SK-N-SH treated with all-trans-retinoic acid at 6 μM for 48 hours (cell line): ENCODE measurements around the gene COL26A1.

Experiments used
- ATAC-seq: fragments of 200-7000 bp; cut with Tn5 transposase; 3 replicates; pipeline ENCODE4 v1.9.1; 2020; ENCODE audit warnings: mild to moderate bottlenecking, moderate library complexity
- ARNTL ChIP-seq: fragments of 450-650 bp; formaldehyde crosslinking; IDR thresholded peaks from 2 replicates; pipeline ENCODE4 v1.5.0; 2020; ENCODE audit warnings: low read depth, mild to moderate bottlenecking, moderate library complexity, borderline replicate concordance
- BACH2 ChIP-seq: fragments of 250-450 bp; sonication (Bioruptor Pico); IDR thresholded peaks from 2 replicates; pipeline ENCODE4 v1.9.0; 2021; ENCODE audit warnings: mild to moderate bottlenecking, borderline replicate concordance
- CREB5 ChIP-seq: fragments of 250-450 bp; sonication (Bioruptor Pico); IDR thresholded peaks from 2 replicates; pipeline ENCODE4 v1.5.1; 2020; ENCODE audit warnings: low read depth, mild to moderate bottlenecking, moderate library complexity
- CSDC2 ChIP-seq: fragments of 250-450 bp; sonication (Bioruptor Pico); IDR thresholded peaks from 2 replicates; pipeline ENCODE4 v1.5.0; 2020; ENCODE audit warnings: mild to moderate bottlenecking, moderate library complexity
- GLIS3 ChIP-seq: fragments of 250-450 bp; sonication (Bioruptor Pico); IDR thresholded peaks from 2 replicates; pipeline ENCODE4 v1.5.0; 2020; ENCODE audit warnings: mild to moderate bottlenecking, moderate library complexity
- ISL1 ChIP-seq: fragments of 250-450 bp; sonication (Bioruptor Pico); IDR thresholded peaks from 2 replicates; pipeline ENCODE4 v2.1.2; 2022; ENCODE audit warnings: mild to moderate bottlenecking, moderate library complexity
- OSR1 ChIP-seq: fragments of 250-450 bp; sonication (Bioruptor Pico); IDR thresholded peaks from 2 replicates; pipeline ENCODE4 v1.8.0; 2022; ENCODE audit warnings: moderate library complexity, mild to moderate bottlenecking, inconsistent platforms
- PATZ1 ChIP-seq: fragments of 250-450 bp; sonication (Bioruptor Pico); IDR thresholded peaks from 2 replicates; pipeline ENCODE4 v1.8.0; 2020; ENCODE audit warnings: mild to moderate bottlenecking, moderate library complexity, borderline replicate concordance
- RARB ChIP-seq: fragments of 250-450 bp; sonication (Bioruptor Pico); IDR thresholded peaks from 2 replicates; pipeline ENCODE4 v1.8.0; 2021; ENCODE audit warnings: mild to moderate bottlenecking, moderate library complexity
- SNAI2 ChIP-seq: fragments of 250-450 bp; sonication (Bioruptor Pico); IDR thresholded peaks from 2 replicates; pipeline ENCODE4 v1.5.0; 2020; ENCODE audit warnings: mild to moderate bottlenecking, moderate library complexity
- TCF4 ChIP-seq: fragments of 250-450 bp; sonication (Bioruptor Pico); IDR thresholded peaks from 2 replicates; pipeline ENCODE4 v1.8.0; 2021; ENCODE audit warnings: mild to moderate bottlenecking, moderate library complexity, borderline replicate concordance
- TOX ChIP-seq: fragments of 250-450 bp; sonication (Bioruptor Pico); IDR thresholded peaks from 2 replicates; pipeline ENCODE4 v1.8.0; 2021; ENCODE audit warnings: mild to moderate bottlenecking, moderate library complexity, borderline replicate concordance
- TSHZ2 ChIP-seq: fragments of 250-450 bp; sonication (Bioruptor Pico); IDR thresholded peaks from 2 replicates; pipeline ENCODE4 v1.5.0; 2020; ENCODE audit warnings: mild to moderate bottlenecking, moderate library complexity
- ZC3H10 ChIP-seq: fragments of 250-450 bp; sonication (Bioruptor Pico); IDR thresholded peaks from 2 replicates; pipeline ENCODE4 v1.5.1; 2021; ENCODE audit warnings: mild to moderate bottlenecking, moderate library complexity
- ZFP3 ChIP-seq: fragments of 250-450 bp; sonication (Bioruptor Pico); IDR thresholded peaks from 2 replicates; pipeline ENCODE4 v1.5.0; 2020; ENCODE audit warnings: mild to moderate bottlenecking, moderate library complexity
- ZFP30 ChIP-seq: fragments of 450-650 bp; formaldehyde crosslinking; IDR thresholded peaks from 2 replicates; pipeline ENCODE4 v1.5.0; 2022; ENCODE audit warnings: mild to moderate bottlenecking, moderate library complexity
- ZNF565 ChIP-seq: fragments of 450-650 bp; formaldehyde crosslinking; conservative IDR thresholded peaks from 2 replicates; pipeline ENCODE4 v1.5.0; 2020; ENCODE audit warnings: low read depth, mild to moderate bottlenecking, moderate library complexity
- ZNF70 ChIP-seq: fragments of 450-650 bp; formaldehyde crosslinking; IDR thresholded peaks from 2 replicates; pipeline ENCODE4 v1.5.0; 2020; ENCODE audit warnings: mild to moderate bottlenecking, moderate library complexity
- ZNF8 ChIP-seq: fragments of 450-650 bp; formaldehyde crosslinking; IDR thresholded peaks from 2 replicates; pipeline ENCODE4 v1.5.0; 2020; ENCODE audit warnings: mild to moderate bottlenecking, moderate library complexity
- TF ChIP-seq, protein P1 (sequence below): fragments of 250-450 bp; sonication (Bioruptor Pico); IDR thresholded peaks from 2 replicates; pipeline ENCODE4 v1.8.0; 2021; ENCODE audit warnings: low read depth, mild to moderate bottlenecking, moderate library complexity, borderline replicate concordance

COL26A1 gene

DNA sequence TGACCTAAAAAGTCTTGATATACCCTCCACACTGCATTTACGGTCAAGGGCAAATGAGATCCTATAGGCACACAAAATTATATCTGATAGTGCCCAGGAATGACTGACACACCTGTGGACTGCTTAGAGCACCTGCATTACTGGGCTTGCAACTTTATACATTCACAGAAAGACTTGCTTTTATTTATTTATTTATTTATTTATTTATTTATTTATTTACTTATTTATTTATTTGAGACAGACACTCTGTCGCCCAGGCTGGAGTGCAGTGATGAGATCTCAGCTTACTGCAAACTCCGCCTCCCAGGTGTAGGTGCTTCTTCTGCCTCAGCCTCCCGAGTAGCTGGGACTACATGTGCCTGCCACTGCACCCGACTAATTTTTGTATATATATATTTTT is 34.5 kb upstream of the COL26A1 start (continued):
- TF ChIP-seq, protein P1, sequence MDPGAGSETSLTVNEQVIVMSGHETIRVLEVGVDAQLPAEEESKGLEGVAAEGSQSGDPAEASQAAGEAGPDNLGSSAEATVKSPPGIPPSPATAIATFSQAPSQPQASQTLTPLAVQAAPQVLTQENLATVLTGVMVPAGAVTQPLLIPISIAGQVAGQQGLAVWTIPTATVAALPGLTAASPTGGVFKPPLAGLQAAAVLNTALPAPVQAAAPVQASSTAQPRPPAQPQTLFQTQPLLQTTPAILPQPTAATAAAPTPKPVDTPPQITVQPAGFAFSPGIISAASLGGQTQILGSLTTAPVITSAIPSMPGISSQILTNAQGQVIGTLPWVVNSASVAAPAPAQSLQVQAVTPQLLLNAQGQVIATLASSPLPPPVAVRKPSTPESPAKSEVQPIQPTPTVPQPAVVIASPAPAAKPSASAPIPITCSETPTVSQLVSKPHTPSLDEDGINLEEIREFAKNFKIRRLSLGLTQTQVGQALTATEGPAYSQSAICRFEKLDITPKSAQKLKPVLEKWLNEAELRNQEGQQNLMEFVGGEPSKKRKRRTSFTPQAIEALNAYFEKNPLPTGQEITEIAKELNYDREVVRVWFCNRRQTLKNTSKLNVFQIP, result no peak

GRCh38 chr7:101330011-101330484 is 32.6 kb upstream of the COL26A1 start:
- no peak for TF ChIP-seq ZNF565 (CRISPR knock-in tag)
- no peak for ATAC-seq

DNA sequence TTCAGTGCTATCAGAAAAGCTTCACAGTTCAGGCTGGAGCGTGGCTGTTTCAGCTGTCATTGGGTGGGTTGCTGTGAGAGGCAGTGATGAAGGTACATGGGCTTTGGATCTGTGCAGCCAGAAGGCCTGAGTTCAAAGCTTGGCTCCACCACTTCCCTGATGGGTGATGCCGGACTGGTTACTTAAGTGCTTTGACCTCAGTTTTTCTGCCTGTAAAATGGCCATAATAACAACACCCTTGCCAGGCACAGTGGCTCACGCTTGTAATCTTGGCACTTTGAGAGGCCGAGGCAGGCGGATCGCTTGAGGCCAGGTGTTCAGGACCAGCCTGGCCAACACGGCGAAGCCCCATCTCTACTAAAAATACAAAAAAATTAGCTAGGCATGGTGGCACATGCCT is 30.6 kb upstream of the COL26A1 start:
- no peak for TF ChIP-seq SNAI2 (CRISPR knock-in tag)
- TF ChIP-seq ARNTL (CRISPR knock-in tag), result no peak
- TF ChIP-seq ZC3H10 (CRISPR knock-in tag), result no peak
- no peak for ATAC-seq

- TF ChIP-seq TCF4 (CRISPR knock-in tag), result no peak
- no peak for TF ChIP-seq ZFP3 (CRISPR knock-in tag)
- TF ChIP-seq, protein P1, result no peak
- TF ChIP-seq ZC3H10 (CRISPR knock-in tag), result no peak
- TF ChIP-seq OSR1 (CRISPR knock-in tag), result no peak
- TF ChIP-seq RARB (CRISPR knock-in tag), result no peak
- no peak for TF ChIP-seq CSDC2 (CRISPR knock-in tag)
- TF ChIP-seq SNAI2 (CRISPR knock-in tag), result no peak
- no peak for TF ChIP-seq PATZ1 (CRISPR knock-in tag)
- no peak for TF ChIP-seq CREB5 (CRISPR knock-in tag)
- TF ChIP-seq GLIS3 (CRISPR knock-in tag), result no peak
- TF ChIP-seq ZNF70, result no peak
- no peak for TF ChIP-seq BACH2 (CRISPR knock-in tag)
- no peak for TF ChIP-seq TOX (CRISPR knock-in tag)
- no peak for TF ChIP-seq ISL1 (CRISPR knock-in tag)
- TF ChIP-seq ZNF8 (CRISPR knock-in tag), result no peak
- TF ChIP-seq TSHZ2 (CRISPR knock-in tag), result no peak
- TF ChIP-seq ZNF565 (CRISPR knock-in tag), result no peak
- no peak for TF ChIP-seq ZFP30
- no peak for TF ChIP-seq ARNTL (CRISPR knock-in tag)
- ATAC-seq, result no peak
Observed at GRCh38 chr7:101333912-101334311, 28.8 kb upstream of the COL26A1 start.
